GM18526 (cell line): ENCODE measurements around the gene HEMGN.

Experiments
- POLR2A ChIP-seq: IDR thresholded peaks from 3 replicates; pipeline ENCODE4 v1.6.1; 2011; ENCODE audit not compliant: insufficient read length; ENCODE audit errors: extremely low read depth

Gene HEMGN

DNA sequence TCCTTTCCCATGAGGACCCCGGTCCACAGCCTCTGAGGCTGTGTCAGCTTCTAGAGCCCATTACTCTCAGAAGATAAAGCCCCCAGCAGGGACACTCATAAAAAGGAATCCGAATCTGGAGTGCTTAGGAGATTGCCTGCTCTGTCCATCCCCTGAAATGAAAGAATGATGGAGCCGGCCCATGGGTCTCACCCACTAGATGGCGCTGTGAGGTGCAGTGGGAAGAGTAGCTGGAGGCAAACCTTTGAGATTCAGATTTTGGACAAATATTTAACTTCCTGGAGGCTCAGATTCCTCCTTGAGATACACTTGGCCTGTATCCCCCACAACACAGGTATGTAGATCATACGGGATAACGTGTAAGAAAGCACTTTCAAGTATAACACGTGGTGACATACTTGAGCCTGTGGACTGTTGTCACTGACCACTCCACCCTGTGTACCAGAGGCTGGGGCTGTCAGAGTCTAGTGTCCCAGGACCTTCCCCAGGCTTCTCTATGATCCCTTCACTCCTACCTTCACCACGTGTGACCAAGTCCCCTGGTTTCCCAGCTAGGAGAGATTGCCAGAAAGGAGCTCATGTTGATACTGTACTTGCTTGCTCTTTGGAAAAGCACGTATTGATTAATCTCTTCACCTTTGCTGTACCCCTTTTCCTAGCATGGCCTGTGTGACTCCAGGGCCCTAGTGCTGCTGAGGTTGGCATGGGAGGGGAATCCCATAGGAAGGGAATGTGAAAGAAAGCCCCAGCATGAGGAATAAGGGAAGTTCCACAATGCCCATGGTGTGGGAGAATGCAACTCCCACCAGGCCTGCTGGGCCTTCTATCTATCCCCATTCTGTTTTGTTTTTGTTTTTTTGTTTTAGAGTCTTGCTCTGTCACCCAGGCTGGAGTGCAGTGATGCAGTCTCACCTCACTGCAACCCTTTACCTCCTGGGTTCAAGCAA is 47.8 kb downstream of the HEMGN start:
- no peak for TF ChIP-seq POLR2A

DNA sequence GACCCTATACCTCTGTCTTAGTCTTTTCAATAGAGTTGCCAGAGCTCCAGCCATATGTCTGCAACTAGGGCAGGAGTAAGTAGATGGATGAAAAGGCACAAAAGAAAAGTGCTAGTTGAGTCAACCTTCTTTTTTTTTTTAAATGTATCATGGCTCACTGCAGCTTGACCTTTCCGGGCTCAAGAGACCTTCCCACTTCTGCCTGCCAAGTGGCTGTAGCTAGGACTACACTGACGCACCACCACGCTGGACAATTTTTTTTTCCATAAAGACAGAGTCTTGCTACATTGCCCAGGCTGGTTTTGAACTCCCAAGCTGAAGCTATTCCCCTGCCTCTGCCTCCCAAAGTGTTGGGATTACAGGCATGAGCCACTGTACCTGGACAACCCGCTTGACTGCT is 57.6 kb downstream of the HEMGN start:
- TF ChIP-seq POLR2A, result no peak
